HUES6 (cell line): ENCODE results near the gene PELI2.

Experiments used
- H3K27ac ChIP-seq: 2 replicates; pipeline ENCODE4 v1.7.0; 2013; ENCODE audit warnings: low read depth, mild to moderate bottlenecking, low read length, inconsistent platforms
- H3K27me3 ChIP-seq: 2 replicates; pipeline ENCODE4 v1.6.1; 2013; ENCODE audit warnings: low read length; ENCODE audit not compliant: control insufficient read depth, insufficient read depth
- H3K36me3 ChIP-seq: 2 replicates; pipeline ENCODE4 v1.6.1; 2013; ENCODE audit warnings: low read length; ENCODE audit not compliant: control insufficient read depth, insufficient read depth
- H3K4me1 ChIP-seq: 2 replicates; pipeline ENCODE4 v1.6.1; 2013; ENCODE audit warnings: low read length; ENCODE audit not compliant: control insufficient read depth, insufficient read depth
- H3K4me3 ChIP-seq: 2 replicates; pipeline ENCODE4 v1.5.1; 2013; ENCODE audit warnings: low read depth, low read length
- H3K9ac ChIP-seq: one replicate; pipeline ENCODE4 v1.6.1; 2013; ENCODE audit warnings: mild to moderate bottlenecking, low read length
- H3K9me3 ChIP-seq: 2 replicates; pipeline ENCODE4 v1.6.1; 2013; ENCODE audit warnings: low read depth, low read length; ENCODE audit not compliant: control insufficient read depth, insufficient read depth

PELI2 gene

GRCh38 chr14:56131004-56131864, 13.0 kb downstream of the PELI2 start:
- Histone ChIP-seq H3K36me3 (no peaks in the 10 kb centered on the region), H3K9me3 (no peaks in the 10 kb centered on the region), H3K4me3 (no peak overlapping the region), H3K27ac (no peak overlapping the region), H3K27me3 (no peaks in the 10 kb centered on the region), H3K4me1 (peaks cover 35% of the 10 kb centered on the region), H3K9ac (no peak overlapping the region)

DNA sequence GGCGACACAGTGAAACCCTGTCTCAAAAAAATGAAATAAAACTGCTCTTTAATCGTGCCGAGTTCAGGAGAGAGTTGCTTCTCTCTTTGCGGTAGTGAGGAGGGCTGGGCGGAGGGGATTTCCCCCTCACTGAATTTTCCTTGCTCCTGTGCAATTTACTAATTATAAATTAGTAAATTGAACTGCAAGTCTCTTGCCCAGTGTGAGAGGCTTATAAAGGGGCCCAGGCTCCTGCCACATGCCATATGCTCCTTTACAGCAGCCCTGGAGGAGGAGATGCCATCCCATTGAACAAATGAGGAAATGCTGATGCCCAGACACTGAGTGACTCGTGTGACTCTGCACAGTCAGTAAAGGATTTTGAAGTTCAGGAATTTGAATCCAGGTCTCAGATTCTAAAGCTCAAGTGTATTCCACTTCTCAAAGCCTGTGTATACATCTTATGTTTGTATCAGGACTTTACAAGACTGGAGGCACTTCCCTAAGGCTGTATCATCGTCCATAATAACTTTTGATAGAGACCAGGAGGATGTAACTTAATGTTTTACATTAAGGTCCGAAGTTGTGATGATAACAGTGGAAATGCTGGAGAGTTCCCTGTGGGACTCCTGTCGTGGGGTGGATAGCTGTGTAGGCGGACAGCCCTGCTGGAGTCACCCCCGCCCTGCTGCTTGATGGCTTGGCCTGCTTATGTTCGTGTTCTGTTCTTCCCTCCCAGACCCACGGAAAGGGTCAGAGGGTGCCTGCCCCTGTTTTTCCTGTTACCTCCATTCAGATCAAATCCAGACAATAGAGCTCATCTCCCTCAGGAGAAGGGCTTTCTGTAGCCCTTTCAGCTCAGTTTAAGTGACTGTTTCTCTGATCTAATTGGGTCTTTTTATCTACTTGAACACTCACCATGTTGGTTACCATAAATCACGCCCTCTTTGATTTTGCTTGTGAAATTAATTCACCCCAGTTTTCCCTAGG, 13.9 kb downstream of the PELI2 start:
- no peaks in the 10 kb centered on the region for H3K27me3 ChIP-seq
- H3K9me3 ChIP-seq = no peaks in the 10 kb centered on the region
- no peak overlapping the region for H3K27ac ChIP-seq
- H3K36me3 ChIP-seq = no peaks in the 10 kb centered on the region
- H3K4me3 ChIP-seq = no peak overlapping the region
- no peak overlapping the region for H3K9ac ChIP-seq
- H3K4me1 ChIP-seq = peaks cover 36% of the 10 kb centered on the region

GRCh38 chr14:56133547-56133946, 15.3 kb downstream of the PELI2 start:
- Histone ChIP-seq H3K27ac (no peak overlapping the region), H3K27me3 (no peaks in the 10 kb centered on the region), H3K4me1 (peaks cover 46% of the 10 kb centered on the region), H3K4me3 (no peak overlapping the region), H3K9ac (no peak overlapping the region), H3K9me3 (no peaks in the 10 kb centered on the region), H3K36me3 (no peaks in the 10 kb centered on the region)

GRCh38 chr14:56135001-56135400, 16.8 kb downstream of the PELI2 start:
- Histone ChIP-seq H3K4me3 (no peak overlapping the region), H3K9me3 (no peaks in the 10 kb centered on the region), H3K4me1 (peaks cover 36% of the 10 kb centered on the region), H3K27me3 (no peaks in the 10 kb centered on the region), H3K36me3 (no peaks in the 10 kb centered on the region), H3K27ac (no peak overlapping the region), H3K9ac (no peak overlapping the region)

DNA sequence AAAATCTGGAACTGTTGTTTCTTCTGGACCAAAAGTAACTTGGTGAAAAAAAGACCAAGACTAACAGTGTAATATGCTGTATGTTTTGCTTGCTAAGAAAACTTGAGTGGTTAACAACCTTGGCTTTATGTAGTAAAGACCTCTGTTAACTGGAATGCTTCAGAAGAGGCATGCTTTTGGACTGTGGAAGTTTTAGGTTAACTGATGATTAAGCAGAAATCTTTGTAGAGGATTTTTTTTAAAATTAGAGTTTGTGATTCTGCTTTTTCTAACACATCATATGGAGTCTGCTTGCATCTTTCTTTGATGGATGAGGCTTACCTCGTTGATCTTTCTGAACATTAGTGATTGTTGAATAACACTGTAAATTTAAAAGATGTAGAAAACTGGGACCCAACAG, 17.5 kb downstream of the PELI2 start:
- no peaks in the 10 kb centered on the region for H3K36me3 ChIP-seq
- peaks cover 34% of the 10 kb centered on the region for H3K4me1 ChIP-seq
- no peak overlapping the region for H3K4me3 ChIP-seq
- H3K9ac ChIP-seq = no peak overlapping the region
- H3K27me3 ChIP-seq = no peaks in the 10 kb centered on the region
- no peak overlapping the region for H3K27ac ChIP-seq
- H3K9me3 ChIP-seq = no peaks in the 10 kb centered on the region

- Histone ChIP-seq H3K27ac (no peak overlapping the region), H3K27me3 (no peaks in the 10 kb centered on the region), H3K9ac (no peak overlapping the region), H3K4me3 (no peak overlapping the region), H3K4me1 (peaks cover 31% of the 10 kb centered on the region), H3K36me3 (no peaks in the 10 kb centered on the region), H3K9me3 (no peaks in the 10 kb centered on the region)
Measured at GRCh38 chr14:56136571-56137452, 18.6 kb downstream of the PELI2 start.

GRCh38 chr14:56137453-56137807, 19.2 kb downstream of the PELI2 start:
- Histone ChIP-seq H3K4me1 (peaks cover 26% of the 10 kb centered on the region), H3K9ac (no peak overlapping the region), H3K27me3 (no peaks in the 10 kb centered on the region), H3K4me3 (no peak overlapping the region), H3K9me3 (no peaks in the 10 kb centered on the region), H3K36me3 (no peaks in the 10 kb centered on the region), H3K27ac (no peak overlapping the region)

GRCh38 chr14:56137849-56138248, 19.6 kb downstream of the PELI2 start:
- no peak overlapping the region for H3K9ac ChIP-seq
- H3K4me1 ChIP-seq = peaks cover 24% of the 10 kb centered on the region
- no peaks in the 10 kb centered on the region for H3K9me3 ChIP-seq
- no peak overlapping the region for H3K27ac ChIP-seq
- H3K27me3 ChIP-seq = no peaks in the 10 kb centered on the region
- H3K4me3 ChIP-seq = no peak overlapping the region
- H3K36me3 ChIP-seq = no peaks in the 10 kb centered on the region

- Histone ChIP-seq H3K9ac (no peak overlapping the region), H3K36me3 (no peaks in the 10 kb centered on the region), H3K27me3 (no peaks in the 10 kb centered on the region), H3K27ac (no peak overlapping the region), H3K4me1 (peaks cover 17% of the 10 kb centered on the region), H3K9me3 (no peaks in the 10 kb centered on the region), H3K4me3 (no peak overlapping the region)
Measured at GRCh38 chr14:56138928-56139327, 20.7 kb downstream of the PELI2 start.

GRCh38 chr14:56142314-56142713, 24.1 kb downstream of the PELI2 start:
- H3K4me3 ChIP-seq = no peak overlapping the region
- H3K36me3 ChIP-seq = no peaks in the 10 kb centered on the region
- H3K27ac ChIP-seq = no peak overlapping the region
- H3K9me3 ChIP-seq = no peaks in the 10 kb centered on the region
- peaks cover 15% of the 10 kb centered on the region for H3K4me1 ChIP-seq
- H3K27me3 ChIP-seq = no peaks in the 10 kb centered on the region
- H3K9ac ChIP-seq = no peak overlapping the region
